Stomach (tissue), 9 donors: ENCODE data around the gene RPP25L. TPM values are rescaled to one million over a fixed set of nuclear protein-coding genes. Genes with fewer than 3 reads are reported as not detected.

Experiments
- DNase-seq, 2 donors: peaks; one replicate each; pipeline versions ENCODE4 v3.0.0 to v3.0.0-alpha.2; 2013 to 2019
- H3K27ac ChIP-seq, 5 donors: fragments of 200-600 bp in 4 of 5; sonication (generic) in 4 of 5; one replicate each; pipeline ENCODE4 v1.5.1; 2013 to 2019; ENCODE audit warnings: mild to moderate bottlenecking in 1 of 5, moderate library complexity in 1 of 5
- H3K27me3 ChIP-seq, 3 donors: fragments of 200-600 bp; sonication (generic); one replicate each; pipeline ENCODE4 v1.5.1; 2017 to 2019; ENCODE audit warnings: mixed run types in 1 of 3
- H3K36me3 ChIP-seq, 4 donors: fragments of 200-600 bp; sonication (generic); 1 replicate in 3 of 4; 2 replicates in 1 of 4; pipeline ENCODE4 v1.5.1; 2016 to 2019
- H3K4me1 ChIP-seq, 4 donors: fragments of 200-600 bp; sonication (generic); one replicate each; pipeline ENCODE4 v1.5.1; 2016 to 2019
- H3K4me3 ChIP-seq, 4 donors: fragments of 200-600 bp; sonication (generic) in 3 of 4; one replicate each; pipeline ENCODE4 v1.5.1; 2016 to 2019; ENCODE audit warnings: mild to moderate bottlenecking in 1 of 4
- H3K9me3 ChIP-seq, 4 donors: fragments of 200-600 bp; sonication (generic); one replicate each; pipeline ENCODE4 v1.5.1; 2016 to 2019
- EP300 ChIP-seq: sonication (generic); formaldehyde crosslinking; IDR thresholded peaks from one replicate; pipeline ENCODE4 v1.6.1; 2017; ENCODE audit warnings: antibody characterized with exemption
- POLR2A ChIP-seq, 4 donors: fragments of 450-650 bp; IDR thresholded peaks; one replicate each; pipeline ENCODE4 v1.6.1; 2016; ENCODE audit warnings: antibody characterized with exemption in 4 of 4, control low read depth in 2 of 4, mild to moderate bottlenecking in 1 of 4, moderate library complexity in 1 of 4
- POLR2AphosphoS5 ChIP-seq, 3 donors: sonication (generic); formaldehyde crosslinking; IDR thresholded peaks; one replicate each; pipeline ENCODE4 v1.6.1; 2016; ENCODE audit warnings: antibody characterized with exemption in 3 of 3
- WGBS, 5 donors: extraction: QIAGEN DNeasy Blood & Tissue Kit in 3 of 5; methylation state at CpG; one replicate each; pipeline versions ENCODE4 v1.1.5 to v1.1.7; 2013 to 2018; 5-methylcytosine and 5-hydroxymethylcytosine counted together
- intact Hi-C: fragments of 100-400 bp; cut with DNase I; formaldehyde crosslinking; loops from one replicate; pipeline ENCODE4 v1.15.1; 2023; ENCODE audit warnings: low total_unique reads
- polyA plus RNA-seq, 3 donors: library from polyadenylated mRNA; stranded (reverse); fragments of 200-250 nt; gene quantifications; one replicate each; pipeline ENCODE4 v1.2.3, GENCODE V29; 2013
- total RNA-seq, 5 donors: library from RNA; depleted of rRNA; stranded (reverse); fragments of >200 nt; gene quantifications; one replicate each; pipeline versions ENCODE4 v1.1.0 to v1.2.3, GENCODE V29; 2014 to 2016
- TF ChIP-seq, protein P1 (sequence below), 7 experiments: fragments of 450-650 bp in 4 of 7; fragments of 200-600 bp in 3 of 7; sonication (generic) in 3 of 7; IDR thresholded peaks; one replicate each; pipeline ENCODE4 v1.5.1; 2016 to 2019; ENCODE audit warnings: antibody characterized with exemption in 7 of 7, control low read depth in 2 of 7, mild to moderate bottlenecking in 1 of 7
- donor health status: healthy with polysubstance abuse.
- donor health status: Bipolar disorder and iron deficiency.
- donor health status: healthy.

Gene RPP25L
- total and polyA plus RNA-seq, 8 donors = 2.9 to 49.5 (median 33.4) TPM

GRCh38 chr9:34592895-34593601 lies 18.8 kb downstream of the RPP25L start:
- 3 to 6% (median 5%) methylated on average over 24 to 26 of the region's 26 CpGs for WGBS, 5 donors
- intact Hi-C loops = loop anchor here (5.0 kb wide), 1 partner anchor 41 kb away; no protein-coding TSS in a partner anchor
- H3K36me3 ChIP-seq = no peaks in the 10 kb centered on the region
- peaks cover 38 to 54% (median 47%) of the 10 kb centered on the region in 4 donors for H3K4me1 ChIP-seq
- H3K9me3 ChIP-seq = no peaks in the 10 kb centered on the region
- TF ChIP-seq POLR2AphosphoS5 (IDR thresholded peaks at IDR 0.05) (no peak), EP300 (no peak), POLR2A (IDR thresholded peaks at IDR 0.05) (no peak)
- TF ChIP-seq, protein P1, sequence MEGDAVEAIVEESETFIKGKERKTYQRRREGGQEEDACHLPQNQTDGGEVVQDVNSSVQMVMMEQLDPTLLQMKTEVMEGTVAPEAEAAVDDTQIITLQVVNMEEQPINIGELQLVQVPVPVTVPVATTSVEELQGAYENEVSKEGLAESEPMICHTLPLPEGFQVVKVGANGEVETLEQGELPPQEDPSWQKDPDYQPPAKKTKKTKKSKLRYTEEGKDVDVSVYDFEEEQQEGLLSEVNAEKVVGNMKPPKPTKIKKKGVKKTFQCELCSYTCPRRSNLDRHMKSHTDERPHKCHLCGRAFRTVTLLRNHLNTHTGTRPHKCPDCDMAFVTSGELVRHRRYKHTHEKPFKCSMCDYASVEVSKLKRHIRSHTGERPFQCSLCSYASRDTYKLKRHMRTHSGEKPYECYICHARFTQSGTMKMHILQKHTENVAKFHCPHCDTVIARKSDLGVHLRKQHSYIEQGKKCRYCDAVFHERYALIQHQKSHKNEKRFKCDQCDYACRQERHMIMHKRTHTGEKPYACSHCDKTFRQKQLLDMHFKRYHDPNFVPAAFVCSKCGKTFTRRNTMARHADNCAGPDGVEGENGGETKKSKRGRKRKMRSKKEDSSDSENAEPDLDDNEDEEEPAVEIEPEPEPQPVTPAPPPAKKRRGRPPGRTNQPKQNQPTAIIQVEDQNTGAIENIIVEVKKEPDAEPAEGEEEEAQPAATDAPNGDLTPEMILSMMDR (IDR thresholded peaks at IDR 0.05) = no peak
- peaks cover 3 to 79% (median 64%) of the 10 kb centered on the region in 3 donors for H3K27me3 ChIP-seq
- peak; percentile 44 to 78 for DNase-seq
- H3K4me3 ChIP-seq = no peak overlapping the region
- peak overlapping the region in 2 of 5 donors; percentile 40 to 67 for H3K27ac ChIP-seq

DNA sequence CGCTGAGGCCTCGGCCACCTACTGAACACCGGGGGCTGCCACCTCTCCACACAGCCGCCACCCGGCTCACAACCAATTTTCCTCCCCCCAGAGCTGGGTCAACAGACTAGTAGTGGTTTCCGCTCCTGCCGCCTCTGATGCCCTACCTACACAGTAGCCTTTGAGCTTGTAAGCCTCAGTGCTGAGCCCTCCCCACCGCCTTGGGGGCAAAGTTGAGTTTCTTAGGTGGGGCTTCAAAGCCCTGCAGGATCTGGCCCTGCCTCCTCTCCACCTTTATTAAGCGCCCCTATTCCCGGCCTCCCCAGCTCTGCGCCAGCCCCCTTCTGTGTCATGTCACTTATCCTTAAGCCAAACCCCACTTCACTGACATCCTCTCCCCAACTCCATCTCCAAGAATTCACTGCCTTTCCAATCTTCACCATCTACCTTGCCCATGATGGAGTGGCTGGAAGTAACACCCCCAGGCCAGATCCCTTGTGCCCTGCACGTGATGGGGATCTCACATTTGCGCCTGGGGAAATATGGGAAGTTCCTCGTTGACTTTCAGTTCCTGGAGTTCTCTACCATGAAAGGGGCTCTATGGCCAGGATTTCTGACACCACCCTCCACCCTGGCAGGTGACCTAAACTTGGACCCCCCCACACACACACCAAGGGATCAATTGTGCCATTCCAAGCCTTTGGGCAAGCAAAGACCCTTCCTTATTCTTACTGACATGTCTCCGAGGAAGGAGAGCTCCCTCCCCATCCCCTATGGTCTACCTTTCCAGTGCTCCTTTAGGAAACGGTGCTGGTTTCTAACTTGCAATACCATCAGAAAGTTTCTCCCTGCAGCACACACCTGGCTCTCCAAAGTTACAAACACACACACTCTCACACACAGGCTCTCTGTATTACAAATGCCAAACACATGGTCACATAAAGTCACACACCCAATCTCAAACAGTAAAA lies 19.7 kb downstream of the RPP25L start:
- intact Hi-C loops = loop anchor here (5.0 kb wide), 1 partner anchor 40 kb away; no protein-coding TSS in a partner anchor
- TF ChIP-seq, protein P1 (IDR thresholded peaks at IDR 0.05) = peak in 1 of 7 experiments; percentile 50
- no peak for TF ChIP-seq POLR2AphosphoS5 (IDR thresholded peaks at IDR 0.05)
- H3K27me3 ChIP-seq = peaks cover 3 to 82% (median 71%) of the 10 kb centered on the region in 3 donors
- peak overlapping the region in 2 of 4 donors; percentile 61 to 66 for H3K4me3 ChIP-seq
- H3K36me3 ChIP-seq = no peaks in the 10 kb centered on the region
- H3K9me3 ChIP-seq = no peaks in the 10 kb centered on the region
- H3K27ac ChIP-seq = peak overlapping the region in 2 of 5 donors; percentile 2 to 40
- DNase-seq = no peak
- WGBS, 5 donors = 20 to 30% (median 21%) methylated on average over 13 to 16 of the region's 16 CpGs
- H3K4me1 ChIP-seq = peaks cover 38 to 54% (median 47%) of the 10 kb centered on the region in 4 donors

GRCh38 chr9:34591248-34591916 lies 20.5 kb downstream of the RPP25L start:
- no peaks in the 10 kb centered on the region for H3K9me3 ChIP-seq
- TF ChIP-seq EP300 (no peak), POLR2A (IDR thresholded peaks at IDR 0.05) (no peak), POLR2AphosphoS5 (IDR thresholded peaks at IDR 0.05) (peak in 1 of 3 donors; percentile 13)
- TF ChIP-seq, protein P1 (IDR thresholded peaks at IDR 0.05) = peak in 5 of 7 experiments; percentile 82 to 93 (median 92)
- peaks cover 38 to 54% (median 47%) of the 10 kb centered on the region in 4 donors for H3K4me1 ChIP-seq
- 3 to 10% (median 5%) methylated on average over 51 to 60 of the region's 60 CpGs for WGBS, 5 donors
- H3K27me3 ChIP-seq = peaks cover 3 to 90% (median 74%) of the 10 kb centered on the region in 3 donors
- H3K36me3 ChIP-seq = no peaks in the 10 kb centered on the region
- peak overlapping the region in 2 of 5 donors; percentile 41 to 50 for H3K27ac ChIP-seq
- intact Hi-C loops = loop anchor here (5.0 kb wide), 1 partner anchor 39 kb away; no protein-coding TSS in a partner anchor
- peak; percentile 89 to 94 for DNase-seq
- H3K4me3 ChIP-seq = peak overlapping the region; percentile 24 to 66 (median 48)
